ENCODE measurements around the gene POLE. TPM values are rescaled to one million over a fixed set of nuclear protein-coding genes. Genes with fewer than 3 reads are reported as not detected.

Gene POLE
- total and polyA plus RNA-seq, 2 experiments from 2014 or later, result 6.0 to 16.2 TPM

GRCh38 chr12:132629330-132629729 is 57.8 kb downstream of the POLE start:
- Histone ChIP-seq H3K4me3 (no peak overlapping the region), H3K9ac (no peak overlapping the region), H3K9me3 (ENCODE audit: low read depth) (no peaks in the 10 kb centered on the region), H3K4me2 (ENCODE audit: unreplicated experiment) (no peak overlapping the region), H3K79me2 (ENCODE audit: insufficient read depth) (no peaks in the 10 kb centered on the region), H3K4me1 (ENCODE audit: insufficient read depth) (no peaks in the 10 kb centered on the region), H3K9me2 (ENCODE audit: insufficient read depth) (no peaks in the 10 kb centered on the region), H3K27me3 (replicated peaks; ENCODE audit: insufficient read depth) (no peaks in the 10 kb centered on the region), H4K20me1 (ENCODE audit: insufficient read depth) (no peaks in the 10 kb centered on the region), H2AFZ (no peak overlapping the region), H3F3A (ENCODE audit: insufficient read depth) (no peaks in the 10 kb centered on the region), H3K27ac (no peak overlapping the region), H3K36me3 (ENCODE audit: low read depth) (no peaks in the 10 kb centered on the region; the same call in 1 of the 2 replicates)
- in situ Hi-C loops (cut with MboI), result no loop called here
- TF ChIP-seq EZH2phosphoT487 (IDR thresholded peaks at IDR 0.05; ENCODE audit: insufficient read depth, low read depth) (no peak), EZH2 (IDR thresholded peaks at IDR 0.05; ENCODE audit: insufficient read depth, poor library complexity, severe bottlenecking) (no peak)
- no peak for DNase-seq
- WGBS, 2 experiments (ENCODE audit: low coverage in 1 of 2, low lambda C conversion rate in 2 of 2, missing lambda C conversion rate in 2 of 2), result 97 to 99% methylated on average over 6 of the region's 6 CpGs

GRCh38 chr12:132625731-132626430 is 61.3 kb downstream of the POLE start:
- H3K9ac ChIP-seq, result no peak overlapping the region
- H3K27ac ChIP-seq, result no peak overlapping the region
- H3K79me2 ChIP-seq (ENCODE audit: insufficient read depth), result no peaks in the 10 kb centered on the region
- H2AFZ ChIP-seq, result no peak overlapping the region
- no peak overlapping the region for H3K4me2 ChIP-seq (ENCODE audit: unreplicated experiment)
- peaks cover 12% of the 10 kb centered on the region; the same call in 1 of the 2 replicates for H3F3A ChIP-seq (ENCODE audit: insufficient read depth)
- no peaks in the 10 kb centered on the region for H3K9me3 ChIP-seq (ENCODE audit: low read depth)
- DNase-seq, result no peak
- H3K9me2 ChIP-seq (ENCODE audit: insufficient read depth), result no peaks in the 10 kb centered on the region
- TF ChIP-seq EZH2phosphoT487 (IDR thresholded peaks at IDR 0.05; ENCODE audit: insufficient read depth, low read depth), result no peak
- TF ChIP-seq EZH2 (IDR thresholded peaks at IDR 0.05; ENCODE audit: insufficient read depth, poor library complexity, severe bottlenecking), result no peak
- no peak overlapping the region for H3K4me3 ChIP-seq
- 98% methylated on average over 24 of the region's 24 CpGs for WGBS, 2 experiments (ENCODE audit: low coverage in 1 of 2, low lambda C conversion rate in 2 of 2, missing lambda C conversion rate in 2 of 2)
- no peaks in the 10 kb centered on the region for H4K20me1 ChIP-seq (ENCODE audit: insufficient read depth)
- H3K27me3 ChIP-seq (replicated peaks; ENCODE audit: insufficient read depth), result no peaks in the 10 kb centered on the region
- H3K4me1 ChIP-seq (ENCODE audit: insufficient read depth), result peaks cover 9% of the 10 kb centered on the region; the same call in 1 of the 2 replicates
- in situ Hi-C loops (cut with MboI), result no loop called here
- H3K36me3 ChIP-seq (ENCODE audit: low read depth), result no peaks in the 10 kb centered on the region

- Histone ChIP-seq H3K4me3 (no peak overlapping the region), H3K9me3 (ENCODE audit: low read depth) (no peaks in the 10 kb centered on the region), H3K4me1 (ENCODE audit: insufficient read depth) (peaks cover 9% of the 10 kb centered on the region; the same call in 1 of the 2 replicates), H3F3A (ENCODE audit: insufficient read depth) (peaks cover 12% of the 10 kb centered on the region; the same call in 1 of the 2 replicates), H3K27ac (no peak overlapping the region), H4K20me1 (ENCODE audit: insufficient read depth) (no peaks in the 10 kb centered on the region), H3K4me2 (ENCODE audit: unreplicated experiment) (no peak overlapping the region), H2AFZ (no peak overlapping the region), H3K9ac (no peak overlapping the region), H3K79me2 (ENCODE audit: insufficient read depth) (no peaks in the 10 kb centered on the region), H3K27me3 (replicated peaks; ENCODE audit: insufficient read depth) (0 out of 2 replicates have a peak, but pooled peaks cover 3% of the 10 kb centered on the region), H3K9me2 (ENCODE audit: insufficient read depth) (no peaks in the 10 kb centered on the region), H3K36me3 (ENCODE audit: low read depth) (no peaks in the 10 kb centered on the region)
- WGBS, 2 experiments (ENCODE audit: low coverage in 1 of 2, low lambda C conversion rate in 2 of 2, missing lambda C conversion rate in 2 of 2), result 98% methylated on average over 20 to 30 of the region's 32 CpGs
- DNase-seq, result no peak
- TF ChIP-seq EZH2 (IDR thresholded peaks at IDR 0.05; ENCODE audit: insufficient read depth, poor library complexity, severe bottlenecking) (no peak), EZH2phosphoT487 (IDR thresholded peaks at IDR 0.05; ENCODE audit: insufficient read depth, low read depth) (no peak)
- in situ Hi-C loops (cut with MboI), result loop anchor here (25.0 kb wide), 1 partner anchor 463 kb away; no protein-coding TSS in a partner anchor
These were observed 62.1 kb downstream of the POLE start for GRCh38 chr12:132624910-132625630.

GRCh38 chr12:132624186-132624855 is 62.8 kb downstream of the POLE start:
- no peaks in the 10 kb centered on the region for H3K9me3 ChIP-seq (ENCODE audit: low read depth)
- no peak for DNase-seq
- H3K36me3 ChIP-seq (ENCODE audit: low read depth), result no peaks in the 10 kb centered on the region
- no peak for TF ChIP-seq EZH2phosphoT487 (IDR thresholded peaks at IDR 0.05; ENCODE audit: insufficient read depth, low read depth)
- no peak for TF ChIP-seq EZH2 (IDR thresholded peaks at IDR 0.05; ENCODE audit: insufficient read depth, poor library complexity, severe bottlenecking)
- no peaks in the 10 kb centered on the region for H3K9me2 ChIP-seq (ENCODE audit: insufficient read depth)
- in situ Hi-C loops (cut with MboI), result loop anchor here (25.0 kb wide), 1 partner anchor 462 kb away; no protein-coding TSS in a partner anchor
- H3K4me3 ChIP-seq, result no peak overlapping the region
- no peaks in the 10 kb centered on the region for H4K20me1 ChIP-seq (ENCODE audit: insufficient read depth)
- no peak overlapping the region for H3K27ac ChIP-seq
- H3F3A ChIP-seq (ENCODE audit: insufficient read depth), result peaks cover 12% of the 10 kb centered on the region; the same call in 1 of the 2 replicates
- H3K9ac ChIP-seq, result no peak overlapping the region
- H3K4me2 ChIP-seq (ENCODE audit: unreplicated experiment), result no peak overlapping the region
- 0 out of 2 replicates have a peak, but pooled peaks cover 4% of the 10 kb centered on the region for H3K27me3 ChIP-seq (replicated peaks; ENCODE audit: insufficient read depth)
- no peak overlapping the region for H2AFZ ChIP-seq
- H3K4me1 ChIP-seq (ENCODE audit: insufficient read depth), result peaks cover 9% of the 10 kb centered on the region; the same call in 1 of the 2 replicates
- 92 to 94% methylated on average over 22 of the region's 22 CpGs for WGBS, 2 experiments (ENCODE audit: low coverage in 1 of 2, low lambda C conversion rate in 2 of 2, missing lambda C conversion rate in 2 of 2)
- no peaks in the 10 kb centered on the region for H3K79me2 ChIP-seq (ENCODE audit: insufficient read depth)
